GM10266 (cell line): ENCODE measurements around the gene PDGFA.

Source experiments
- DNase-seq: peaks from one replicate; pipeline ENCODE4 v3.0.0; 2012; ENCODE audit errors: extremely low spot score
- TF ChIP-seq, protein P1 (sequence below): IDR thresholded peaks from 2 replicates; pipeline ENCODE4 v1.5.1; 2012; ENCODE audit warnings: mild to moderate bottlenecking, low read depth; ENCODE audit not compliant: control insufficient read depth, insufficient read depth; ENCODE audit errors: missing control alignments

Gene PDGFA

DNA sequence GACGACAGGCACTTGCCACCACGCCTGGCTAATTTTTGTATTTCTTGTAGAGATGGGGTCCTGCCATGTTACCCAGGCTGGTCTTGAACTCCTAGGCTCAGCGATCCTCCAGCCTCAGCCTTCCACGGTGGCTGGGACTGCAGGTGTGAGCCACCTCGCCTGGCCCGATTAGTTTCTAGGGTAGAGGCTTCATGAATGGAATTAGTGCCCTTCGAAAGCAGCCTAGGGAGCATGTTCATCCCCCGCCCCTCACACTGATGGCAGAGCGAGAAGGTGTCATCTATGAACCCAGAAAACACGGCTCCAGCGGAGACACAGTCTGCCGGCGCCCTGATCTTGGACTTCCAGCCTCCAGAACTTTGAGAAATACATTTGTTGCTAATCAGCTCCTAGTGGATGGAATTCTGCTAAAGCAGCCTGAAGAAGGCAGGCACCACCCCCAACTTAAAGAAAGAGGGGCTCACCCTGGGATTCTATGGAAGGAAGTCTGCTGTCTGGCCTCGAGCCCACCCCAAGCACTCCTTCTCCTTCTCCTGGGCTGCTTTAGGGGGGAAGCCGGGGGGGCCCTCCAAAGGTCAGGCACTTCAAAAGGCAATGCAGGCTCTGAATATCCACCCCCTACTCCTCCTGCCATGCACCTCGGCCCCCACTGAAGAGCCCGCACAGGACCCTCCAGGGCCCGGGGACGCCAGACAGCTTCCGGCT lies 10.1 kb downstream of the PDGFA start:
- TF ChIP-seq, protein P1, sequence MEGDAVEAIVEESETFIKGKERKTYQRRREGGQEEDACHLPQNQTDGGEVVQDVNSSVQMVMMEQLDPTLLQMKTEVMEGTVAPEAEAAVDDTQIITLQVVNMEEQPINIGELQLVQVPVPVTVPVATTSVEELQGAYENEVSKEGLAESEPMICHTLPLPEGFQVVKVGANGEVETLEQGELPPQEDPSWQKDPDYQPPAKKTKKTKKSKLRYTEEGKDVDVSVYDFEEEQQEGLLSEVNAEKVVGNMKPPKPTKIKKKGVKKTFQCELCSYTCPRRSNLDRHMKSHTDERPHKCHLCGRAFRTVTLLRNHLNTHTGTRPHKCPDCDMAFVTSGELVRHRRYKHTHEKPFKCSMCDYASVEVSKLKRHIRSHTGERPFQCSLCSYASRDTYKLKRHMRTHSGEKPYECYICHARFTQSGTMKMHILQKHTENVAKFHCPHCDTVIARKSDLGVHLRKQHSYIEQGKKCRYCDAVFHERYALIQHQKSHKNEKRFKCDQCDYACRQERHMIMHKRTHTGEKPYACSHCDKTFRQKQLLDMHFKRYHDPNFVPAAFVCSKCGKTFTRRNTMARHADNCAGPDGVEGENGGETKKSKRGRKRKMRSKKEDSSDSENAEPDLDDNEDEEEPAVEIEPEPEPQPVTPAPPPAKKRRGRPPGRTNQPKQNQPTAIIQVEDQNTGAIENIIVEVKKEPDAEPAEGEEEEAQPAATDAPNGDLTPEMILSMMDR: no peak
- no peak for DNase-seq

DNA sequence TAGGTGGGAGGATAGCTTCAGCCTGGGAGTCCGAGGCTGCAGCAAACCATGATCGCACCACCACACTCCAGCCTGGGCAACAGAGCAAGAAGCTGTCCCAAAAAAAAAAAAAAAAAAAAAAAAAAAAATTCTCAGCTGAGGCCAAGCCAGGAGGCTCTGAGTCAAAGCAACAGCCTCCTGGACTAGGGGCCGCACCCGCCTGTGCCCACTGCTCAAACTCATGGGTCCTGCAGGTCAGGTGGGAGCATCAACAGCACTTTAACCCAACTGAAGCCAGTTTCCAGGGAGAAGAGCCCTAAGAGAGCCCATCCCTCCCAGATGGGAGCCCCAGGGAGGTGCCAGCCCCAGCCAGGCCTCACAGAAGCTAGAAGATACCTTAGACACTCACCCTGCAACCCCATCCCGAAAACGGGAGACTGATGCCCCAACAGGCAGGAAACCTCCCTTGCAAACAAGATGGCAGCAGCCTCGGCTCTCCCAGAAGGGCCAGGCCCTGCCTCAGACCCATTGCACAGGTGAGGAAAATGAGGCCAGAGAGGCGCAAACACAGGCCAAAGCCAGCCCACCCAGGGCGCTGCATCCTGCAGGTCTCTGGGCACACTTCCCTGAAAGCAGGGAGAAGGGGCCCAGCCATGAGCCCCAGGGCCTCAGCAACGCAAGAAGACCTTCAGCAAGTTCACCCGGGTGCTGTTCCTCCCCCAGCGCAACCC lies 11.0 kb downstream of the PDGFA start:
- DNase-seq: no peak
- TF ChIP-seq, protein P1: no peak

DNA sequence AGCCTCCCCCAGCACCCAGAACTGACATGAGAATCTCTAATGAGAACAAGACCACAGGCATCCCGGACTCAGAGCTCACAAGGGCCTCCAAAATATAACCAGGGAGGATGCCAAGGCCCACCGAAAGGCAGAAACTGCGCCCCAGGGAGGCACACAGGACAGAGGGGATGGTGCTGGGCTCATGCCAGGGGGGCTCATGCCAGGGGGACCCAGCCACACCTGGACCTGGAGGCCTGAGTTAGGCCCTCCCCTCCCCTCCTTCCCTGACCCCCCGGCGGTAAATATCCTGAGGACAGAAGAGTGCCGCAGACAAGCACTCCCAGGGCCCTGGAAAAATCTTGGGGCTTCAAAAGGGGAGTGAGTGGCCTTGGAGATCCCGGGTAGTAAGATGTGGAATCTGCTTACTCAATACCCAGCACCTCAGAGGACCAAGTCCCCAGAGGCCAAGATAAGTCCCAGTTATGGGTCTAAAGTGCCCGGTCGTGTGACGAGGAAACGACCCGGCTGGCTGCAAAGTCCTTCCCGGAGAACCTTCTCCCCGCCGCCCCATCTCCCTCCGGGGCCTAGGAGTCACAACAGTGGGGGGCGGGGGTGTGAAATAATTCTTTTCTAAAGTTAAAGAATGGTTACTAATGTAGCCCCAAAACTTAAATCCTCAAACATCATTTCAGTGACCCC lies 11.9 kb downstream of the PDGFA start:
- no peak for DNase-seq
- TF ChIP-seq, protein P1: no peak

DNA sequence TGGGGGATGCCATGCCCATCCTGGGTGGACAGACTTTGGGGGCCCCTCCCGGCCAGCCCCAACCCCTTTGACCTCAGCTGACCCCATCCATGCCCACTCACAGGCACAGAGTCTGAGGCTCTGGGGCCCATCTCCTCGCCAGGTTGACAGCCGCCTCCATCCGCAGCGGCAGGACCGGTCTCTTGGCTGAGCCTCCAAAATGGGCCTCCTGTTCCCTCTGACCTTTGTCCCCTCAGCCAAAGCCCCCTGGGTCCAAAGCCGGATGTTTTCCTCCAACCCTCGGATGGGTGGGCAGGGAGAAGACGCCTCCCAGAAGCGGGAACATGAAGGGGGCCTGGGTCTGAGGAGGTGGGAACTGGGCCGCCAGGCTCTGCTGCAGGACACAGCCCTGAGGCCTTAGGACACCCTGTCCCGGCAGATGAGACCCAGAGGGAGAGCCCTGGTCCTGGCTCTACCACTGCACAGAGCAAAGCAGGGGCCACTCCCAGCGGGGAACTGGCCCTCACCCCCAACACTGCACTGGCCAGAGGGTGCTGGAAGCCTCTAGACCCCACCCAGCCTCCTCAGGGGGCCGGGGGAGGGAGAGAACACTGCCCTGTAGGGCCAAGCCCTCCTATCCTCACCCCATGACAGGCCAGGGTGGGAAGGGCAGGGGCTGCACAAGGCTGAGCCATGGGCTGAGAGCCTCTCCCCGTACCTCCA lies 12.6 kb downstream of the PDGFA start:
- no peak for DNase-seq
- TF ChIP-seq, protein P1: no peak

DNA sequence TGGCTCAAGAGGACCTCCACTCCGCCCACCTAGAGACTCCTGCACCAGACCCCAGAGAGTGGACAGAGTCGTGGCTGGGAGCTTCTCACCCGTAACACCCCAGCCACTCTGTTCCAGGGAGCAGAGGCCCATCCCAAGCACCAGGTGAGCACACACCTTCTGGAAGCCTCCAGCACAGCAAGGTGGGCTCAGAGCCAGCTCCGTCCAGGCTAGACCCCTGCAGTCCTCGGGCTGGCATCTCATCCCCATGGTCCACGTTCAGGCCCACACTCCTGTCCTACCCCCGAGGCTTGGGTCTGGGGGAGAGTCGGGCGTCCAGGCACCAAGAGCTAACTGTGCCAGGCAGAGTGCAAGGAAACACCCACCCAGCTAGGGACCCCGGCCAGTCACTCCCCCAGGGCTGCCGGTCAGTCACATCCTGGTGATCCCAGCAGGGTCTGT lies 13.2 kb downstream of the PDGFA start:
- TF ChIP-seq, protein P1: no peak
- DNase-seq: no peak

DNA sequence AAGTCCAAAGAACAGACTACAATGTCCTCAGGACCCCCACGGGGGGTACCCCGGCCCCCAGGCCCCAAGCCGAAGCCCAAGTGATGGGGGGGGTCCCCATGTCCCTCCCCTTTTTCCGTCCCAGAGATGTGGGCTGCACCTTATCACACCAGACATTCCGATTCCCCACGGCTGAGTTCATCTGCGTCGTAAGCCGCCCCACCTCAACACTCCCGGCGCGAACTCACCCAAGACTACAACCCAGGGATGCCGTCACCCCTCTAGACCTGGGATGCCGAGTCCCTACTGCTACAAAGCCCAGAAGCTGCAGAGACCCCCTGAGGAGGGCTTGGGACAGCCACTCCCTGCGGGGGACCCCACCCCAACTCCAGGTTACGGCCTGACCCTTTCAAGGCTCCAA lies 14.5 kb downstream of the PDGFA start:
- TF ChIP-seq, protein P1: no peak
- no peak for DNase-seq
